Ishikawa (cell line): ENCODE data around the gene SPRY4.

Source experiments
- CEBPB ChIP-seq: IDR thresholded peaks from 2 replicates; pipeline ENCODE4 v1.6.1; 2012
- CREB1 ChIP-seq: IDR thresholded peaks from 2 replicates; pipeline ENCODE4 v1.6.1; 2012; ENCODE audit warnings: low read depth
- EP300 ChIP-seq: IDR thresholded peaks from 2 replicates; pipeline ENCODE4 v1.6.1; 2012; ENCODE audit warnings: borderline replicate concordance
- MAX ChIP-seq: IDR thresholded peaks from 2 replicates; pipeline ENCODE4 v1.6.1; 2012
- RAD21 ChIP-seq: IDR thresholded peaks from 2 replicates; pipeline ENCODE4 v1.6.1; 2012; ENCODE audit warnings: low read depth
- TAF1 ChIP-seq: IDR thresholded peaks from 2 replicates; pipeline ENCODE4 v1.6.1; 2012; ENCODE audit warnings: low read depth, mild to moderate bottlenecking
- TCF12 ChIP-seq: IDR thresholded peaks from 2 replicates; pipeline ENCODE4 v1.6.1; 2012; ENCODE audit warnings: low read depth
- USF1 ChIP-seq: IDR thresholded peaks from 2 replicates; pipeline ENCODE4 v1.6.1; 2012
- YY1 ChIP-seq: IDR thresholded peaks from 2 replicates; pipeline ENCODE4 v1.6.1; 2012; ENCODE audit warnings: low read depth
- TF ChIP-seq, protein P1 (sequence below): IDR thresholded peaks from 2 replicates; pipeline ENCODE4 v1.6.1; 2012; ENCODE audit warnings: low read depth, mild to moderate bottlenecking

GRCh38 chr5:142366007-142366406 lies 41.2 kb upstream of the SPRY4 start:
- TF ChIP-seq RAD21 (no peak), TAF1 (no peak), CEBPB (no peak), CREB1 (no peak), EP300 (no peak), MAX (no peak), USF1 (no peak), YY1 (no peak), TCF12 (no peak)
- TF ChIP-seq, protein P1, sequence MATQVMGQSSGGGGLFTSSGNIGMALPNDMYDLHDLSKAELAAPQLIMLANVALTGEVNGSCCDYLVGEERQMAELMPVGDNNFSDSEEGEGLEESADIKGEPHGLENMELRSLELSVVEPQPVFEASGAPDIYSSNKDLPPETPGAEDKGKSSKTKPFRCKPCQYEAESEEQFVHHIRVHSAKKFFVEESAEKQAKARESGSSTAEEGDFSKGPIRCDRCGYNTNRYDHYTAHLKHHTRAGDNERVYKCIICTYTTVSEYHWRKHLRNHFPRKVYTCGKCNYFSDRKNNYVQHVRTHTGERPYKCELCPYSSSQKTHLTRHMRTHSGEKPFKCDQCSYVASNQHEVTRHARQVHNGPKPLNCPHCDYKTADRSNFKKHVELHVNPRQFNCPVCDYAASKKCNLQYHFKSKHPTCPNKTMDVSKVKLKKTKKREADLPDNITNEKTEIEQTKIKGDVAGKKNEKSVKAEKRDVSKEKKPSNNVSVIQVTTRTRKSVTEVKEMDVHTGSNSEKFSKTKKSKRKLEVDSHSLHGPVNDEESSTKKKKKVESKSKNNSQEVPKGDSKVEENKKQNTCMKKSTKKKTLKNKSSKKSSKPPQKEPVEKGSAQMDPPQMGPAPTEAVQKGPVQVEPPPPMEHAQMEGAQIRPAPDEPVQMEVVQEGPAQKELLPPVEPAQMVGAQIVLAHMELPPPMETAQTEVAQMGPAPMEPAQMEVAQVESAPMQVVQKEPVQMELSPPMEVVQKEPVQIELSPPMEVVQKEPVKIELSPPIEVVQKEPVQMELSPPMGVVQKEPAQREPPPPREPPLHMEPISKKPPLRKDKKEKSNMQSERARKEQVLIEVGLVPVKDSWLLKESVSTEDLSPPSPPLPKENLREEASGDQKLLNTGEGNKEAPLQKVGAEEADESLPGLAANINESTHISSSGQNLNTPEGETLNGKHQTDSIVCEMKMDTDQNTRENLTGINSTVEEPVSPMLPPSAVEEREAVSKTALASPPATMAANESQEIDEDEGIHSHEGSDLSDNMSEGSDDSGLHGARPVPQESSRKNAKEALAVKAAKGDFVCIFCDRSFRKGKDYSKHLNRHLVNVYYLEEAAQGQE, result no peak
